ENCODE measurements around the gene AICDA. TPM values are rescaled to one million over a fixed set of nuclear protein-coding genes. Genes with fewer than 3 reads are reported as not detected.
"Not testable (repeated sequence)": the region's sequence is repeated elsewhere in the genome, so short reads cannot be mapped to it uniquely, and the experiment has no call there.

Gene AICDA
- total RNA-seq, 2 donors from 2014 or later = not detected

GRCh38 chr12:8593246-8593645 is 19.4 kb downstream of the AICDA start:
- H3K4me1 Mint-ChIP-seq = no peaks in the 10 kb centered on the region
- H3K9me3 Mint-ChIP-seq = no peaks in the 10 kb centered on the region
- no peak overlapping the region for H3K27ac Mint-ChIP-seq
- no peaks in the 10 kb centered on the region for H3K36me3 Mint-ChIP-seq (ENCODE audit: low read depth)
- H3K4me3 Mint-ChIP-seq = no peak overlapping the region
- ATAC-seq (replicated peaks) = no peak
- H3K27me3 Mint-ChIP-seq = no peaks in the 10 kb centered on the region

GRCh38 chr12:8590842-8591545 is 21.7 kb downstream of the AICDA start:
- Mint-ChIP-seq H3K9me3 (no peaks in the 10 kb centered on the region), H3K27ac (no peak overlapping the region), H3K4me1 (no peaks in the 10 kb centered on the region), H3K27me3 (no peaks in the 10 kb centered on the region), H3K4me3 (no peak overlapping the region), H3K36me3 (ENCODE audit: low read depth) (no peaks in the 10 kb centered on the region)
- peak; percentile 39 for ATAC-seq (replicated peaks)

- Mint-ChIP-seq H3K27ac (no peak overlapping the region), H3K4me3 (no peak overlapping the region), H3K9me3 (no peaks in the 10 kb centered on the region)
Observed at GRCh38 chr12:8589679-8590078, 23.0 kb downstream of the AICDA start.

GRCh38 chr12:8584478-8584877 is 28.2 kb downstream of the AICDA start:
- not testable (repeated sequence) for H3K4me1 Mint-ChIP-seq; ATAC-seq (replicated peaks); H3K4me3 Mint-ChIP-seq; H3K27ac Mint-ChIP-seq; H3K27me3 Mint-ChIP-seq; H3K9me3 Mint-ChIP-seq; H3K36me3 Mint-ChIP-seq (ENCODE audit: low read depth)

More at GRCh38 chr12:8589679-8590078, 23.0 kb downstream of the AICDA start:
- Mint-ChIP-seq H3K36me3 (ENCODE audit: low read depth) (no peaks in the 10 kb centered on the region), H3K27me3 (no peaks in the 10 kb centered on the region), H3K4me1 (no peaks in the 10 kb centered on the region)
- no peak for ATAC-seq (replicated peaks)

GRCh38 chr12:8584004-8584403 is 28.7 kb downstream of the AICDA start:
- no peaks in the 10 kb centered on the region for H3K9me3 Mint-ChIP-seq
- no peak overlapping the region for H3K27ac Mint-ChIP-seq
- no peak overlapping the region for H3K4me3 Mint-ChIP-seq
- no peaks in the 10 kb centered on the region for H3K36me3 Mint-ChIP-seq (ENCODE audit: low read depth)
- H3K27me3 Mint-ChIP-seq = no peaks in the 10 kb centered on the region
- ATAC-seq (replicated peaks) = no peak
- no peaks in the 10 kb centered on the region for H3K4me1 Mint-ChIP-seq

- H3K9me3 Mint-ChIP-seq = no peaks in the 10 kb centered on the region
- H3K27me3 Mint-ChIP-seq = no peaks in the 10 kb centered on the region
- no peak overlapping the region for H3K27ac Mint-ChIP-seq
- no peaks in the 10 kb centered on the region for H3K36me3 Mint-ChIP-seq (ENCODE audit: low read depth)
- no peaks in the 10 kb centered on the region for H3K4me1 Mint-ChIP-seq
- ATAC-seq (replicated peaks) = no peak
- H3K4me3 Mint-ChIP-seq = no peak overlapping the region
Observed at GRCh38 chr12:8581098-8581784, 31.4 kb downstream of the AICDA start.

GRCh38 chr12:8577879-8578278 is 34.8 kb downstream of the AICDA start:
- Mint-ChIP-seq H3K27ac (no peak overlapping the region), H3K4me3 (no peak overlapping the region), H3K36me3 (ENCODE audit: low read depth) (no peaks in the 10 kb centered on the region), H3K4me1 (peaks cover under 1% of the 10 kb centered on the region), H3K9me3 (no peaks in the 10 kb centered on the region), H3K27me3 (no peaks in the 10 kb centered on the region)
- ATAC-seq (replicated peaks) = no peak

- H3K27ac Mint-ChIP-seq = no peak overlapping the region
- peak overlapping the region; percentile 37 for H3K4me3 Mint-ChIP-seq
- no peaks in the 10 kb centered on the region for H3K36me3 Mint-ChIP-seq (ENCODE audit: low read depth)
- ATAC-seq (replicated peaks) = peak; percentile 46
- H3K9me3 Mint-ChIP-seq = no peaks in the 10 kb centered on the region
- peaks cover 12% of the 10 kb centered on the region for H3K4me1 Mint-ChIP-seq
- H3K27me3 Mint-ChIP-seq = no peaks in the 10 kb centered on the region
Observed at GRCh38 chr12:8572507-8572906, 40.2 kb downstream of the AICDA start.

GRCh38 chr12:8566525-8566924 is 46.1 kb downstream of the AICDA start:
- H3K27ac Mint-ChIP-seq = no peak overlapping the region
- no peak for ATAC-seq (replicated peaks)
- H3K36me3 Mint-ChIP-seq (ENCODE audit: low read depth) = no peaks in the 10 kb centered on the region
- peaks cover 4% of the 10 kb centered on the region for H3K27me3 Mint-ChIP-seq
- H3K4me3 Mint-ChIP-seq = no peak overlapping the region
- H3K4me1 Mint-ChIP-seq = no peaks in the 10 kb centered on the region
- no peaks in the 10 kb centered on the region for H3K9me3 Mint-ChIP-seq

GRCh38 chr12:8566052-8566451 is 46.6 kb downstream of the AICDA start:
- not testable (repeated sequence) for H3K36me3 Mint-ChIP-seq (ENCODE audit: low read depth); ATAC-seq (replicated peaks); H3K27ac Mint-ChIP-seq; H3K4me3 Mint-ChIP-seq; H3K9me3 Mint-ChIP-seq; H3K27me3 Mint-ChIP-seq; H3K4me1 Mint-ChIP-seq

GRCh38 chr12:8564656-8565055 is 48.0 kb downstream of the AICDA start:
- Mint-ChIP-seq H3K36me3 (ENCODE audit: low read depth) (no peaks in the 10 kb centered on the region), H3K4me3 (no peak overlapping the region), H3K27me3 (peaks cover 10% of the 10 kb centered on the region), H3K27ac (no peak overlapping the region), H3K4me1 (no peaks in the 10 kb centered on the region), H3K9me3 (no peaks in the 10 kb centered on the region)
- no peak for ATAC-seq (replicated peaks)

- H3K36me3 Mint-ChIP-seq (ENCODE audit: low read depth) = no peaks in the 10 kb centered on the region
- ATAC-seq (replicated peaks) = no peak
- H3K4me3 Mint-ChIP-seq = no peak overlapping the region
- H3K27me3 Mint-ChIP-seq = peaks cover 10% of the 10 kb centered on the region
- H3K9me3 Mint-ChIP-seq = no peaks in the 10 kb centered on the region
- H3K27ac Mint-ChIP-seq = no peak overlapping the region
- no peaks in the 10 kb centered on the region for H3K4me1 Mint-ChIP-seq
Observed at GRCh38 chr12:8563356-8563755, 49.3 kb downstream of the AICDA start.

- H3K4me1 Mint-ChIP-seq = no peaks in the 10 kb centered on the region
- no peak overlapping the region for H3K4me3 Mint-ChIP-seq
- ATAC-seq (replicated peaks) = no peak
- H3K27me3 Mint-ChIP-seq = peaks cover 10% of the 10 kb centered on the region
- no peaks in the 10 kb centered on the region for H3K36me3 Mint-ChIP-seq (ENCODE audit: low read depth)
- no peak overlapping the region for H3K27ac Mint-ChIP-seq
- H3K9me3 Mint-ChIP-seq = no peaks in the 10 kb centered on the region
Observed at GRCh38 chr12:8562310-8562709, 50.3 kb downstream of the AICDA start.

- H3K4me3 Mint-ChIP-seq = no peak overlapping the region
- H3K27me3 Mint-ChIP-seq = peaks cover 10% of the 10 kb centered on the region
- ATAC-seq (replicated peaks) = no peak
- no peaks in the 10 kb centered on the region for H3K9me3 Mint-ChIP-seq
- H3K27ac Mint-ChIP-seq = no peak overlapping the region
- H3K36me3 Mint-ChIP-seq (ENCODE audit: low read depth) = no peaks in the 10 kb centered on the region
- no peaks in the 10 kb centered on the region for H3K4me1 Mint-ChIP-seq
Observed at GRCh38 chr12:8561011-8561410, 51.6 kb downstream of the AICDA start.

GRCh38 chr12:8559676-8560075 is 53.0 kb downstream of the AICDA start:
- H3K4me3 Mint-ChIP-seq = no peak overlapping the region
- H3K27me3 Mint-ChIP-seq = peaks cover 10% of the 10 kb centered on the region
- no peak for ATAC-seq (replicated peaks)
- H3K4me1 Mint-ChIP-seq = no peaks in the 10 kb centered on the region
- no peak overlapping the region for H3K27ac Mint-ChIP-seq
- H3K36me3 Mint-ChIP-seq (ENCODE audit: low read depth) = no peaks in the 10 kb centered on the region
- H3K9me3 Mint-ChIP-seq = no peaks in the 10 kb centered on the region
